ENCODE results near the gene ZBTB40.

GRCh38 chr1:22414244-22414751 is 37.4 kb upstream of the ZBTB40 start:
- TF ChIP-seq, protein P1, sequence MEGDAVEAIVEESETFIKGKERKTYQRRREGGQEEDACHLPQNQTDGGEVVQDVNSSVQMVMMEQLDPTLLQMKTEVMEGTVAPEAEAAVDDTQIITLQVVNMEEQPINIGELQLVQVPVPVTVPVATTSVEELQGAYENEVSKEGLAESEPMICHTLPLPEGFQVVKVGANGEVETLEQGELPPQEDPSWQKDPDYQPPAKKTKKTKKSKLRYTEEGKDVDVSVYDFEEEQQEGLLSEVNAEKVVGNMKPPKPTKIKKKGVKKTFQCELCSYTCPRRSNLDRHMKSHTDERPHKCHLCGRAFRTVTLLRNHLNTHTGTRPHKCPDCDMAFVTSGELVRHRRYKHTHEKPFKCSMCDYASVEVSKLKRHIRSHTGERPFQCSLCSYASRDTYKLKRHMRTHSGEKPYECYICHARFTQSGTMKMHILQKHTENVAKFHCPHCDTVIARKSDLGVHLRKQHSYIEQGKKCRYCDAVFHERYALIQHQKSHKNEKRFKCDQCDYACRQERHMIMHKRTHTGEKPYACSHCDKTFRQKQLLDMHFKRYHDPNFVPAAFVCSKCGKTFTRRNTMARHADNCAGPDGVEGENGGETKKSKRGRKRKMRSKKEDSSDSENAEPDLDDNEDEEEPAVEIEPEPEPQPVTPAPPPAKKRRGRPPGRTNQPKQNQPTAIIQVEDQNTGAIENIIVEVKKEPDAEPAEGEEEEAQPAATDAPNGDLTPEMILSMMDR (IDR thresholded peaks at IDR 0.05; ENCODE audit: insufficient read depth, low read length, poor library complexity, severe bottlenecking): no peak
- no peak for TF ChIP-seq EZH2phosphoT487 (conservative IDR thresholded peaks at IDR 0.05; ENCODE audit: low read length)
